Karpas-422 (cell line): Measurements from ENCODE around the gene SNTG2. TPM values are rescaled to one million over a fixed set of nuclear protein-coding genes. Genes with fewer than 3 reads are reported as not detected.

Source experiments
- DNase-seq: peaks from one replicate; pipeline ENCODE4 v3.0.0-alpha.2; 2015
- H2AFZ ChIP-seq: fragments of 200-600 bp; sonication (generic); 2 replicates; pipeline ENCODE4 v1.6.1; 2014; ENCODE audit warnings: antibody characterized with exemption, low read length, mixed read lengths
- H3K27ac ChIP-seq: fragments of 200-600 bp; sonication (generic); 2 replicates; pipeline ENCODE4 v1.5.1; 2014; ENCODE audit warnings: mild to moderate bottlenecking, low read length, moderate library complexity
- H3K27me3 ChIP-seq: fragments of 200-600 bp; sonication (generic); 2 replicates; pipeline ENCODE4 v1.6.1; 2014; ENCODE audit warnings: low read length, mixed read lengths
- H3K36me3 ChIP-seq: fragments of 200-600 bp; sonication (generic); 2 replicates; pipeline ENCODE4 v1.6.1; 2014; ENCODE audit warnings: low read length, mixed read lengths; ENCODE audit not compliant: insufficient read depth
- H3K4me1 ChIP-seq: fragments of 200-600 bp; sonication (generic); 2 replicates; pipeline ENCODE4 v1.6.1; 2014; ENCODE audit warnings: mild to moderate bottlenecking, low read length, mixed read lengths
- H3K4me2 ChIP-seq: fragments of 200-600 bp; sonication (generic); 2 replicates; pipeline ENCODE4 v1.6.1; 2014; ENCODE audit warnings: low read length, low read depth, mild to moderate bottlenecking; ENCODE audit not compliant: poor library complexity, severe bottlenecking
- H3K4me3 ChIP-seq: fragments of 200-600 bp; sonication (generic); 2 replicates; pipeline ENCODE4 v1.5.1; 2014; ENCODE audit warnings: mild to moderate bottlenecking, antibody characterized with exemption, low read length, mixed read lengths
- H3K79me2 ChIP-seq: fragments of 200-600 bp; sonication (generic); 2 replicates; pipeline ENCODE4 v1.6.1; 2014; ENCODE audit warnings: mild to moderate bottlenecking, low read length, mixed read lengths
- H3K9ac ChIP-seq: fragments of 200-600 bp; sonication (generic); 2 replicates; pipeline ENCODE4 v1.6.0; 2014; ENCODE audit warnings: low read length
- H3K9me2 ChIP-seq: fragments of 200-600 bp; sonication (generic), shearing (Covaris generic); replicated peaks from 2 replicates; pipeline ENCODE4 v1.6.0; 2014; ENCODE audit warnings: mild to moderate bottlenecking, low read length, moderate library complexity; ENCODE audit not compliant: insufficient read depth
- H3K9me3 ChIP-seq: fragments of 300-700, 200-600 bp; sonication (generic); 2 replicates; pipeline ENCODE4 v1.6.1; 2014; ENCODE audit warnings: low read length, mixed read lengths
- H4K20me1 ChIP-seq: fragments of 200-600 bp; sonication (generic); 2 replicates; pipeline ENCODE4 v1.6.1; 2014; ENCODE audit warnings: mild to moderate bottlenecking, antibody characterized with exemption, low read length, low read depth; ENCODE audit not compliant: insufficient read depth
- total RNA-seq: library from RNA; depleted of rRNA; stranded (reverse); fragments of >200 nt; shearing (Covaris generic); gene quantifications from 2 replicates; pipeline ENCODE4 v1.2.3, GENCODE V29; 2014; ENCODE audit warnings: low replicate concordance

The SNTG2 gene
- total RNA-seq, 1 experiment from 2014 or later = not detected

- Histone ChIP-seq H3K9ac (no peak overlapping the region), H3K9me2 (no peaks in the 10 kb centered on the region), H3K4me2 (no peak overlapping the region), H3K9me3 (no peaks in the 10 kb centered on the region), H3K36me3 (no peaks in the 10 kb centered on the region), H2AFZ (no peak overlapping the region), H3K27me3 (no peaks in the 10 kb centered on the region), H3K79me2 (no peaks in the 10 kb centered on the region), H3K4me1 (no peaks in the 10 kb centered on the region), H4K20me1 (no peaks in the 10 kb centered on the region), H3K4me3 (no peak overlapping the region), H3K27ac (no peak overlapping the region)
- no peak for DNase-seq
These were observed 206.5 kb downstream of the SNTG2 start for GRCh38 chr2:1157107-1157506.

GRCh38 chr2:1159013-1159412 lies 208.4 kb downstream of the SNTG2 start:
- Histone ChIP-seq H3K36me3 (no peaks in the 10 kb centered on the region), H3K79me2 (no peaks in the 10 kb centered on the region), H3K4me2 (no peak overlapping the region), H2AFZ (no peak overlapping the region), H3K4me3 (no peak overlapping the region), H4K20me1 (no peaks in the 10 kb centered on the region), H3K9me2 (no peaks in the 10 kb centered on the region), H3K9ac (no peak overlapping the region), H3K9me3 (no peaks in the 10 kb centered on the region), H3K27ac (no peak overlapping the region), H3K4me1 (no peaks in the 10 kb centered on the region), H3K27me3 (no peaks in the 10 kb centered on the region)
- no peak for DNase-seq

GRCh38 chr2:1162246-1162645 lies 211.6 kb downstream of the SNTG2 start:
- Histone ChIP-seq H3K4me2 (no peak overlapping the region), H3K79me2 (no peaks in the 10 kb centered on the region), H3K27me3 (no peaks in the 10 kb centered on the region), H3K36me3 (no peaks in the 10 kb centered on the region), H3K9me3 (no peaks in the 10 kb centered on the region), H3K4me3 (no peak overlapping the region), H4K20me1 (no peaks in the 10 kb centered on the region), H3K27ac (no peak overlapping the region), H3K4me1 (no peaks in the 10 kb centered on the region), H2AFZ (peak overlapping the region; percentile 77; the same call in 1 of the 2 replicates), H3K9ac (no peak overlapping the region), H3K9me2 (no peaks in the 10 kb centered on the region)
- no peak for DNase-seq

- no peak overlapping the region for H3K4me2 ChIP-seq
- H3K27ac ChIP-seq = no peak overlapping the region
- DNase-seq = peak; percentile 53
These were observed 212.3 kb downstream of the SNTG2 start for GRCh38 chr2:1162768-1163584.

GRCh38 chr2:1166976-1167375 lies 216.3 kb downstream of the SNTG2 start:
- no peaks in the 10 kb centered on the region for H3K9me2 ChIP-seq
- no peak overlapping the region for H3K27ac ChIP-seq
- H3K4me2 ChIP-seq = no peak overlapping the region
- H4K20me1 ChIP-seq = no peaks in the 10 kb centered on the region
- no peak for DNase-seq
- H3K9ac ChIP-seq = no peak overlapping the region
- no peaks in the 10 kb centered on the region for H3K27me3 ChIP-seq
- no peaks in the 10 kb centered on the region for H3K9me3 ChIP-seq
- no peak overlapping the region for H2AFZ ChIP-seq
- H3K79me2 ChIP-seq = no peaks in the 10 kb centered on the region
- no peaks in the 10 kb centered on the region for H3K36me3 ChIP-seq
- H3K4me1 ChIP-seq = no peaks in the 10 kb centered on the region
- H3K4me3 ChIP-seq = no peak overlapping the region

More at GRCh38 chr2:1162768-1163584, 212.3 kb downstream of the SNTG2 start:
- Histone ChIP-seq H3K9me2 (no peaks in the 10 kb centered on the region), H3K4me3 (no peak overlapping the region; the same call in 1 of the 2 replicates), H2AFZ (peak overlapping the region; percentile 77), H3K79me2 (no peaks in the 10 kb centered on the region), H3K9me3 (no peaks in the 10 kb centered on the region), H3K27me3 (no peaks in the 10 kb centered on the region), H3K4me1 (no peaks in the 10 kb centered on the region), H3K9ac (no peak overlapping the region), H3K36me3 (no peaks in the 10 kb centered on the region), H4K20me1 (no peaks in the 10 kb centered on the region)

GRCh38 chr2:1168846-1169245 lies 218.2 kb downstream of the SNTG2 start:
- Histone ChIP-seq H3K36me3 (no peaks in the 10 kb centered on the region), H2AFZ (no peak overlapping the region), H3K27me3 (no peaks in the 10 kb centered on the region), H4K20me1 (no peaks in the 10 kb centered on the region), H3K9ac (no peak overlapping the region), H3K27ac (no peak overlapping the region), H3K4me1 (no peaks in the 10 kb centered on the region), H3K4me2 (no peak overlapping the region), H3K79me2 (no peaks in the 10 kb centered on the region), H3K9me3 (no peaks in the 10 kb centered on the region), H3K4me3 (no peak overlapping the region), H3K9me2 (no peaks in the 10 kb centered on the region)
- DNase-seq = no peak

- H3K9me3 ChIP-seq = no peaks in the 10 kb centered on the region
- H3K4me1 ChIP-seq = no peaks in the 10 kb centered on the region
These were observed 218.8 kb downstream of the SNTG2 start for GRCh38 chr2:1169291-1169949.

GRCh38 chr2:1170241-1170640 lies 219.6 kb downstream of the SNTG2 start:
- no peaks in the 10 kb centered on the region for H3K9me3 ChIP-seq
- H2AFZ ChIP-seq = no peak overlapping the region
- no peaks in the 10 kb centered on the region for H3K9me2 ChIP-seq
- no peak for DNase-seq
- no peak overlapping the region for H3K27ac ChIP-seq
- no peak overlapping the region for H3K4me3 ChIP-seq
- no peaks in the 10 kb centered on the region for H3K79me2 ChIP-seq
- no peaks in the 10 kb centered on the region for H3K36me3 ChIP-seq
- no peaks in the 10 kb centered on the region for H3K27me3 ChIP-seq
- no peak overlapping the region for H3K9ac ChIP-seq
- H3K4me1 ChIP-seq = no peaks in the 10 kb centered on the region; the same call in 1 of the 2 replicates
- no peaks in the 10 kb centered on the region for H4K20me1 ChIP-seq
- H3K4me2 ChIP-seq = no peak overlapping the region

More at GRCh38 chr2:1169291-1169949, 218.8 kb downstream of the SNTG2 start:
- Histone ChIP-seq H3K9ac (no peak overlapping the region), H3K36me3 (no peaks in the 10 kb centered on the region), H3K27ac (no peak overlapping the region), H3K27me3 (no peaks in the 10 kb centered on the region), H2AFZ (no peak overlapping the region), H3K79me2 (no peaks in the 10 kb centered on the region), H4K20me1 (no peaks in the 10 kb centered on the region), H3K4me3 (no peak overlapping the region), H3K4me2 (no peak overlapping the region), H3K9me2 (no peaks in the 10 kb centered on the region)
- no peak for DNase-seq
